PFSK-1 (cell line): ENCODE measurements around the gene LINGO4.

Experiments
- FOXP2 ChIP-seq: optimal IDR thresholded peaks from 2 replicates; pipeline ENCODE3; 2011; ENCODE audit warnings: borderline replicate concordance, control low read depth, inconsistent platforms; ENCODE audit not compliant: insufficient read depth; ENCODE audit errors: extremely low read length, extremely low read depth
- POLR2AphosphoS5 ChIP-seq: IDR thresholded peaks from 2 replicates; pipeline ENCODE4 v1.6.1; 2012; ENCODE audit warnings: low read depth, mild to moderate bottlenecking, control low read depth, low read length, moderate library complexity
- SIN3A ChIP-seq: IDR thresholded peaks from 2 replicates; pipeline ENCODE4 v1.6.1; 2012; ENCODE audit warnings: mild to moderate bottlenecking, low read length, moderate library complexity, borderline replicate concordance; ENCODE audit not compliant: insufficient read depth
- TAF1 ChIP-seq: IDR thresholded peaks from 2 replicates; pipeline ENCODE4 v1.6.1; 2012; ENCODE audit warnings: low read length, control low read depth, borderline replicate concordance; ENCODE audit not compliant: insufficient read depth
- TF ChIP-seq, protein P1 (sequence below), 2 experiments: IDR thresholded peaks; 2 replicates each; pipeline versions ENCODE4 v1.6.1 to v1.8.0; 2011 to 2012; ENCODE audit warnings: low read depth in 2 of 2, low read length in 2 of 2, control low read depth in 1 of 2, inconsistent platforms in 1 of 2, mild to moderate bottlenecking in 1 of 2, moderate library complexity in 1 of 2; ENCODE audit not compliant: insufficient read depth in 1 of 2

LINGO4 gene

GRCh38 chr1:151803164-151803563 lies 2.1 kb downstream of the LINGO4 start:
- TF ChIP-seq, protein P1, sequence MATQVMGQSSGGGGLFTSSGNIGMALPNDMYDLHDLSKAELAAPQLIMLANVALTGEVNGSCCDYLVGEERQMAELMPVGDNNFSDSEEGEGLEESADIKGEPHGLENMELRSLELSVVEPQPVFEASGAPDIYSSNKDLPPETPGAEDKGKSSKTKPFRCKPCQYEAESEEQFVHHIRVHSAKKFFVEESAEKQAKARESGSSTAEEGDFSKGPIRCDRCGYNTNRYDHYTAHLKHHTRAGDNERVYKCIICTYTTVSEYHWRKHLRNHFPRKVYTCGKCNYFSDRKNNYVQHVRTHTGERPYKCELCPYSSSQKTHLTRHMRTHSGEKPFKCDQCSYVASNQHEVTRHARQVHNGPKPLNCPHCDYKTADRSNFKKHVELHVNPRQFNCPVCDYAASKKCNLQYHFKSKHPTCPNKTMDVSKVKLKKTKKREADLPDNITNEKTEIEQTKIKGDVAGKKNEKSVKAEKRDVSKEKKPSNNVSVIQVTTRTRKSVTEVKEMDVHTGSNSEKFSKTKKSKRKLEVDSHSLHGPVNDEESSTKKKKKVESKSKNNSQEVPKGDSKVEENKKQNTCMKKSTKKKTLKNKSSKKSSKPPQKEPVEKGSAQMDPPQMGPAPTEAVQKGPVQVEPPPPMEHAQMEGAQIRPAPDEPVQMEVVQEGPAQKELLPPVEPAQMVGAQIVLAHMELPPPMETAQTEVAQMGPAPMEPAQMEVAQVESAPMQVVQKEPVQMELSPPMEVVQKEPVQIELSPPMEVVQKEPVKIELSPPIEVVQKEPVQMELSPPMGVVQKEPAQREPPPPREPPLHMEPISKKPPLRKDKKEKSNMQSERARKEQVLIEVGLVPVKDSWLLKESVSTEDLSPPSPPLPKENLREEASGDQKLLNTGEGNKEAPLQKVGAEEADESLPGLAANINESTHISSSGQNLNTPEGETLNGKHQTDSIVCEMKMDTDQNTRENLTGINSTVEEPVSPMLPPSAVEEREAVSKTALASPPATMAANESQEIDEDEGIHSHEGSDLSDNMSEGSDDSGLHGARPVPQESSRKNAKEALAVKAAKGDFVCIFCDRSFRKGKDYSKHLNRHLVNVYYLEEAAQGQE (IDR thresholded peaks at IDR 0.05; ENCODE audit: insufficient read depth in 1 of 2, low read depth in 2 of 2, low read length in 2 of 2): no peak
- TF ChIP-seq SIN3A: no peak

DNA sequence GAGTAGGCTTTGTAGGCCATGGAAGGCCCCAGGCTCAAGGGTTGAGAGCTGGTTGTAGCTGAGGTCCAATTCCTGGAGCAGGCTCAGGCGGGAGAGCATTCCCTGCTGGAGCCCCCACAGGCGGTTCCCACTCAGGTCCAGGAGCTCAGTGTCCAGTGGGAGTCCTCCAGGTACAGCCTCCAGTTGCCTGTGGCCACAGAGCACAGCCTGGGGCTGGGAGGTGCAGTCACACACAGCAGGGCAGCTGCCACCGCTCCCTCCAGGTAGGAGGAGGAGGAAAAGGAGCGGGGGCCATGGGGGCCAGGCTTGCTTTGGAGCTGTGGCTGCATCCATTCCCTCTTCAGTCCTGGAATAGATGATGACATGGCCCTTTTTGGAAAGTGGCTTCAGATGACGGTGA lies 2.8 kb downstream of the LINGO4 start:
- TF ChIP-seq SIN3A: no peak
- no peak for TF ChIP-seq FOXP2

DNA sequence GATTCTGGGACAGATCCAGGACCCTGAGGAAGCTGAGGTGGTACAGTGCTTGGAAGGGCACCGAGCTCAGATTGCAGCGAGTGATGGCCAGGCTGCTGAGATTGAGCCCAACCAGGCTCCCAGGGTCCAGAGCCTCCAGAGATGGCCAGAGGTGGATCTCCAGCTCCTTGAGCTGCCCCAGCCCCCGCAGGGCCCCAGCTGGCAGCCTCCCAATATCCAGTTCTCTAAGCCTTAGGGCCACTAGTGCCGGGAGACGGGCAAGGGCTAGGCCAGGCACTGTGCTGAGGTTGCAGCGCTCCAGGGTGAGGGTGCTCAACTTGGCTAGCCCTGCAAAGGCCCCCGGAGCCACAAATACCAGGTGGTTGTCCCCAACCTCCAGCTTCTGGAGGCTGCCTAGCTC lies 3.4 kb downstream of the LINGO4 start:
- TF ChIP-seq POLR2AphosphoS5 (no peak), FOXP2 (no peak), TAF1 (no peak), SIN3A (no peak)
- TF ChIP-seq, protein P1 (IDR thresholded peaks at IDR 0.05; ENCODE audit: insufficient read depth in 1 of 2, low read depth in 2 of 2, low read length in 2 of 2): no peak

DNA sequence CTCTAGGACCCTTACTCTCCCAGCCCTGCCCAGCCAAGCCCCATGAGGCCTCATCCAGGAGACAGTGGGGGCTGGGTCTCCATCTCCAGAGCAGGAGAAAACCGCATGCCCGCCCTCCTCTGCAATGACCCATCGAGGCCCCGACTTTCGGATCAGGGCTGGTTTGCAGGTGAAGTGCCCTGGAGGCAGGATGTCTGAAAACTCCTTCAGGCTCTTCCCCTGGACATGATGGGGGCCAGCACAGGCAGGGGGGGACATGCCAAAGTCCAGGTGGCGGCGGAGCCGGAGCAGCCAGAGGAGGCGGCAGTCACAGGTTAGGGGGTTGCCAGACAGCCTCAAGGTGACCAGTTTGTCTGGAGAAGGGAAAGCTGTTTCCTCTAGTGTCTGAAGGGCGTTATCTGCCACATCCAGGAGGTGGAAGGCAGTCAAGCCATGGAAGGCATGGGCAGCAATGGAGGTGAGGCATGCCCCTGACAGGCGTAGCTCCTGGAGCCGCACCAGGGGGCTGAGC lies 3.9 kb downstream of the LINGO4 start:
- TF ChIP-seq POLR2AphosphoS5 (no peak), SIN3A (no peak), TAF1 (no peak)
- TF ChIP-seq, protein P1 (IDR thresholded peaks at IDR 0.05; ENCODE audit: insufficient read depth in 1 of 2, low read depth in 2 of 2, low read length in 2 of 2): no peak

DNA sequence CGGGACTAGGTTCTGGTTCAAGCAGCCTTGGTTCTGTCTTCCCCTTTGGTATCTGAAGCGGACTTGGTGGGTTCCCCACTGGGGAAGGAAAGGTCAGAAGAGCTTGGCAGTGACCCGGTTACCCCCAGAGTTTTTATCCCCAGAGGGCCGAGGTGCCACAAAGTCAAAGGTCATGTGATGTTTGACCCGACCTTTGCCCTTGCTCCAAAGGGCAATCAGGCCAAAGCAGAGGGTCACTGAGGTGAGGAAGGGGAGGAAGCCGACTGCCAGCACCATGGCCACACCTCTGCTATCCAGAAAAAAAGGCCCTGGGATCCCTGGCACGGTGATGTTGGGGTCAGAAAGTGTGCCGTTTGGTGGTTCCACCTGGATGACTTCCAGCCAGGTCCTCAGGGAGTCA lies 4.4 kb downstream of the LINGO4 start:
- TF ChIP-seq, protein P1 (IDR thresholded peaks at IDR 0.05; ENCODE audit: insufficient read depth in 1 of 2, low read depth in 2 of 2, low read length in 2 of 2): no peak
- TF ChIP-seq SIN3A (no peak), FOXP2 (no peak), TAF1 (no peak), POLR2AphosphoS5 (no peak)
